H9 (cell line): ENCODE results near the gene SPRYD3. TPM values are rescaled to one million over a fixed set of nuclear protein-coding genes. Genes with fewer than 3 reads are reported as not detected.

Source experiments
- DNase-seq: peaks from one replicate; pipeline ENCODE4 v3.0.0-alpha.2; 2017
- H2AFZ ChIP-seq: one replicate; pipeline ENCODE4 v1.6.1; 2013; ENCODE audit warnings: mild to moderate bottlenecking, low read length, control low read depth, moderate library complexity
- H2AK5ac ChIP-seq: 2 replicates; pipeline ENCODE4 v1.6.1; 2013; ENCODE audit warnings: low read length, control low read depth, mixed read lengths; ENCODE audit not compliant: insufficient read length
- H2BK120ac ChIP-seq: one replicate; pipeline ENCODE4 v1.6.1; 2013; ENCODE audit warnings: low read depth, mild to moderate bottlenecking, low read length, control low read depth, inconsistent platforms; ENCODE audit not compliant: poor library complexity, severe bottlenecking
- H2BK12ac ChIP-seq: 2 replicates; pipeline ENCODE4 v1.6.1; 2013; ENCODE audit warnings: low read length, control low read depth, mixed read lengths, low read depth; ENCODE audit not compliant: insufficient read length
- H2BK15ac ChIP-seq: 2 replicates; pipeline ENCODE4 v1.6.1; 2013; ENCODE audit warnings: low read depth, low read length, control low read depth
- H2BK20ac ChIP-seq: one replicate; pipeline ENCODE4 v1.6.1; 2013; ENCODE audit warnings: low read depth, mild to moderate bottlenecking, low read length, control low read depth, inconsistent platforms; ENCODE audit not compliant: poor library complexity, severe bottlenecking
- H2BK5ac ChIP-seq: 2 replicates; pipeline ENCODE4 v1.6.1; 2013; ENCODE audit warnings: low read length, control low read depth, mixed read lengths; ENCODE audit not compliant: insufficient read length
- H3K14ac ChIP-seq: 2 replicates; pipeline ENCODE4 v1.6.1; 2013; ENCODE audit warnings: low read length, control low read depth; ENCODE audit not compliant: insufficient read depth
- H3K18ac ChIP-seq: 2 replicates; pipeline ENCODE4 v1.6.1; 2013; ENCODE audit warnings: low read depth, mild to moderate bottlenecking, mixed read lengths, low read length, control low read depth; ENCODE audit not compliant: insufficient read length
- H3K23ac ChIP-seq: 2 replicates; pipeline ENCODE4 v1.6.1; 2013; ENCODE audit warnings: low read length, control low read depth, mixed read lengths, low read depth; ENCODE audit not compliant: insufficient read length
- H3K23me2 ChIP-seq: 2 replicates; pipeline ENCODE4 v1.6.1; 2013; ENCODE audit warnings: low read depth, mild to moderate bottlenecking, mixed read lengths, low read length, control low read depth; ENCODE audit not compliant: insufficient read length, poor library complexity, severe bottlenecking
- H3K27ac ChIP-seq: 2 replicates; pipeline ENCODE4 v1.5.1; 2013; ENCODE audit warnings: low read length, control low read depth, mixed read lengths, low read depth; ENCODE audit not compliant: insufficient read length
- H3K27me3 ChIP-seq: 2 replicates; pipeline ENCODE4 v1.6.1; 2013; ENCODE audit warnings: low read length, control low read depth, inconsistent platforms; ENCODE audit not compliant: insufficient read depth
- H3K4ac ChIP-seq: 2 replicates; pipeline ENCODE4 v1.6.1; 2013; ENCODE audit warnings: low read depth, mild to moderate bottlenecking, control low read depth, inconsistent platforms, low read length, moderate library complexity
- H3K4me1 ChIP-seq: 2 replicates; pipeline ENCODE4 v1.6.1; 2013; ENCODE audit warnings: low read length, control low read depth, inconsistent platforms; ENCODE audit not compliant: insufficient read depth
- H3K4me2 ChIP-seq: 2 replicates; pipeline ENCODE4 v1.6.1; 2013; ENCODE audit warnings: low read length, control low read depth, mixed read lengths; ENCODE audit not compliant: insufficient read length, insufficient read depth
- H3K56ac ChIP-seq: 2 replicates; pipeline ENCODE4 v1.6.1; 2013; ENCODE audit warnings: low read depth, mild to moderate bottlenecking, mixed read lengths, low read length, control low read depth; ENCODE audit not compliant: insufficient read length
- H3K79me1 ChIP-seq: 2 replicates; pipeline ENCODE4 v1.6.1; 2013; ENCODE audit warnings: low read depth, mild to moderate bottlenecking, moderate library complexity, low read length, control low read depth, inconsistent platforms; ENCODE audit not compliant: insufficient read depth, poor library complexity, severe bottlenecking
- H3K79me2 ChIP-seq: 2 replicates; pipeline ENCODE4 v1.6.1; 2013; ENCODE audit warnings: low read length, control low read depth, inconsistent platforms; ENCODE audit not compliant: insufficient read depth
- H3K9ac ChIP-seq: 2 replicates; pipeline ENCODE4 v1.6.1; 2013; ENCODE audit warnings: low read length, control low read depth, mixed read lengths; ENCODE audit not compliant: insufficient read length; ENCODE audit errors: extremely low read depth
- H3K9me3 ChIP-seq: one replicate; pipeline ENCODE4 v1.6.1; 2013; ENCODE audit warnings: low read depth, low read length, inconsistent platforms; ENCODE audit not compliant: control insufficient read depth
- H3T11ph ChIP-seq: one replicate; pipeline ENCODE4 v1.6.1; 2013; ENCODE audit warnings: mild to moderate bottlenecking, low read length, control low read depth, inconsistent platforms
- H4K20me1 ChIP-seq: one replicate; pipeline ENCODE4 v1.6.1; 2013; ENCODE audit not compliant: control insufficient read depth, insufficient read length, insufficient read depth
- H4K5ac ChIP-seq: 2 replicates; pipeline ENCODE4 v1.6.1; 2013; ENCODE audit warnings: low read depth, mild to moderate bottlenecking, mixed read lengths, low read length, control low read depth; ENCODE audit not compliant: insufficient read length
- H4K8ac ChIP-seq: replicated peaks from 2 replicates; pipeline ENCODE4 v1.6.1; 2013; ENCODE audit warnings: low read length, control low read depth, mixed read lengths, low read depth; ENCODE audit not compliant: insufficient read length
- H4K91ac ChIP-seq: 2 replicates; pipeline ENCODE4 v1.6.1; 2013; ENCODE audit warnings: low read depth, mild to moderate bottlenecking, moderate library complexity, mixed read lengths, low read length, control low read depth; ENCODE audit not compliant: insufficient read length
- H3K27ac Mint-ChIP-seq, 3 experiments: 2 replicates in 2 of 3; 3 replicates in 1 of 3; pipeline ENCODE4 v1.8.0; 2020 to 2021; ENCODE audit warnings: mixed read lengths in 3 of 3, mild to moderate bottlenecking in 1 of 3, moderate library complexity in 1 of 3
- H3K27me3 Mint-ChIP-seq: 2 replicates; pipeline ENCODE4 v1.8.0; 2021; ENCODE audit warnings: low read depth, mild to moderate bottlenecking, moderate library complexity, mixed read lengths
- H3K36me3 Mint-ChIP-seq, 3 experiments: 2 replicates in 2 of 3; 3 replicates in 1 of 3; pipeline ENCODE4 v1.8.0; 2020 to 2021; ENCODE audit warnings: low read depth in 3 of 3, mixed read lengths in 3 of 3; ENCODE audit not compliant: insufficient read depth in 1 of 3
- H3K4me1 Mint-ChIP-seq, 2 experiments: 2 replicates each; pipeline ENCODE4 v1.8.0; 2020; ENCODE audit warnings: mixed read lengths in 2 of 2
- H3K4me3 Mint-ChIP-seq, 2 experiments: 2 replicates in 1 of 2; 3 replicates in 1 of 2; pipeline ENCODE4 v1.8.0; 2020 to 2021; ENCODE audit warnings: mild to moderate bottlenecking in 2 of 2, mixed read lengths in 2 of 2, moderate library complexity in 1 of 2
- H3K9me3 Mint-ChIP-seq, 2 experiments: 2 replicates in 1 of 2; 3 replicates in 1 of 2; pipeline ENCODE4 v1.8.0; 2020; ENCODE audit warnings: mild to moderate bottlenecking in 2 of 2, mixed read lengths in 2 of 2, moderate library complexity in 1 of 2
- WGBS: extraction: QIAGEN DNeasy Blood & Tissue Kit; methylation state at CpG from one replicate; pipeline ENCODE4 v1.1.7; 2013; ENCODE audit warnings: missing lambda C conversion rate, low lambda C conversion rate, mixed read lengths; ENCODE audit not compliant: insufficient read length; ENCODE audit errors: extremely low coverage; 5-methylcytosine and 5-hydroxymethylcytosine counted together
- total RNA-seq: library from RNA; stranded (reverse); gene quantifications from 2 replicates; pipeline ENCODE4 v1.2.1, GENCODE V29; 2021
- TF ChIP-seq, protein P1 (sequence below): fragments of 200-600 bp; sonication (generic); conservative IDR thresholded peaks from 3 replicates; pipeline ENCODE4 v1.8.0; 2021; ENCODE audit warnings: antibody characterized with exemption, mild to moderate bottlenecking

SPRYD3 gene
- total RNA-seq, 1 experiment from 2014 or later = 6.5 TPM

GRCh38 chr12:53097207-53097563 is 18.0 kb upstream of the SPRYD3 start:
- no peaks in the 10 kb centered on the region for H3K9me3 ChIP-seq
- peak overlapping the region; percentile 68 to 91 for H3K4me3 Mint-ChIP-seq
- WGBS = no CpG with 5 or more reads among the region's 9 CpGs
- no peak overlapping the region for H2BK5ac ChIP-seq
- H3K23ac ChIP-seq = no peak overlapping the region
- TF ChIP-seq, protein P1, sequence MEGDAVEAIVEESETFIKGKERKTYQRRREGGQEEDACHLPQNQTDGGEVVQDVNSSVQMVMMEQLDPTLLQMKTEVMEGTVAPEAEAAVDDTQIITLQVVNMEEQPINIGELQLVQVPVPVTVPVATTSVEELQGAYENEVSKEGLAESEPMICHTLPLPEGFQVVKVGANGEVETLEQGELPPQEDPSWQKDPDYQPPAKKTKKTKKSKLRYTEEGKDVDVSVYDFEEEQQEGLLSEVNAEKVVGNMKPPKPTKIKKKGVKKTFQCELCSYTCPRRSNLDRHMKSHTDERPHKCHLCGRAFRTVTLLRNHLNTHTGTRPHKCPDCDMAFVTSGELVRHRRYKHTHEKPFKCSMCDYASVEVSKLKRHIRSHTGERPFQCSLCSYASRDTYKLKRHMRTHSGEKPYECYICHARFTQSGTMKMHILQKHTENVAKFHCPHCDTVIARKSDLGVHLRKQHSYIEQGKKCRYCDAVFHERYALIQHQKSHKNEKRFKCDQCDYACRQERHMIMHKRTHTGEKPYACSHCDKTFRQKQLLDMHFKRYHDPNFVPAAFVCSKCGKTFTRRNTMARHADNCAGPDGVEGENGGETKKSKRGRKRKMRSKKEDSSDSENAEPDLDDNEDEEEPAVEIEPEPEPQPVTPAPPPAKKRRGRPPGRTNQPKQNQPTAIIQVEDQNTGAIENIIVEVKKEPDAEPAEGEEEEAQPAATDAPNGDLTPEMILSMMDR = no peak
- H2AFZ ChIP-seq = peak overlapping the region; percentile 79
- no peaks in the 10 kb centered on the region for H3K79me2 ChIP-seq
- no peaks in the 10 kb centered on the region; the same call in 1 of the 2 replicates for H3K27me3 ChIP-seq
- no peak overlapping the region for H2BK20ac ChIP-seq
- H2BK12ac ChIP-seq = no peak overlapping the region
- no peak overlapping the region; a peak in 1 of 7 replicates for H3K27ac Mint-ChIP-seq
- no peaks in the 10 kb centered on the region for H3K79me1 ChIP-seq
- no peak overlapping the region for H3K18ac ChIP-seq
- peak overlapping the region; percentile 98 for H3K4me2 ChIP-seq
- H3K9ac ChIP-seq = no peak overlapping the region
- no peaks in the 10 kb centered on the region; a peak in 1 of 7 replicates for H3K36me3 Mint-ChIP-seq
- DNase-seq = peak; percentile 69
- peaks cover 24% of the 10 kb centered on the region for H3K23me2 ChIP-seq
- no peak overlapping the region for H2AK5ac ChIP-seq
- H3K56ac ChIP-seq = no peak overlapping the region
- H4K91ac ChIP-seq = no peak overlapping the region
- H3K27me3 Mint-ChIP-seq = peaks cover 71% of the 10 kb centered on the region
- no peak overlapping the region for H3K14ac ChIP-seq
- H3K27ac ChIP-seq = no peak overlapping the region
- no peak overlapping the region for H2BK120ac ChIP-seq
- no peaks in the 10 kb centered on the region for H4K20me1 ChIP-seq
- H4K5ac ChIP-seq = no peak overlapping the region
- H3K4ac ChIP-seq = no peak overlapping the region
- peaks cover 0 to 3% of the 10 kb centered on the region in 2 experiments; a peak in 1 of 5 replicates for H3K9me3 Mint-ChIP-seq
- no peak overlapping the region for H3T11ph ChIP-seq
- H3K4me1 ChIP-seq = peaks cover 6% of the 10 kb centered on the region; the same call in 1 of the 2 replicates
- peaks cover 27 to 37% of the 10 kb centered on the region in 2 experiments for H3K4me1 Mint-ChIP-seq
- no peak overlapping the region for H2BK15ac ChIP-seq
- H4K8ac ChIP-seq = no peak overlapping the region
